Spleen (tissue), 11 donors: ENCODE data around the gene YAE1. TPM values are rescaled to one million over a fixed set of nuclear protein-coding genes. Genes with fewer than 3 reads are reported as not detected.
"Not testable (repeated sequence)": the region's sequence is repeated elsewhere in the genome, so short reads cannot be mapped to it uniquely, and the experiment has no call there.

ENCODE experiments used
- DNase-seq: peaks from one replicate; pipeline ENCODE4 v3.0.0-alpha.2; 2020
- H3K27ac ChIP-seq, 8 donors: fragments of 200-600 bp; sonication (generic) in 7 of 8; 1 replicate in 4 of 8; 2 replicates in 4 of 8; pipeline versions ENCODE4 v1.5.0 to v1.8.0; 2016 to 2021; ENCODE audit warnings: inconsistent platforms in 4 of 8, mild to moderate bottlenecking in 4 of 8, moderate library complexity in 1 of 8
- H3K27me3 ChIP-seq, 7 donors: fragments of 200-600 bp; sonication (generic) in 6 of 7; replicated peaks in 1 of 7; 1 replicate in 4 of 7; 2 replicates in 3 of 7; pipeline versions ENCODE4 v1.5.0 to v1.8.0; 2016 to 2021; ENCODE audit warnings: inconsistent platforms in 3 of 7, mild to moderate bottlenecking in 1 of 7
- H3K36me3 ChIP-seq, 6 donors: fragments of 200-600 bp; sonication (generic) in 5 of 6; 1 replicate in 4 of 6; 2 replicates in 2 of 6; pipeline versions ENCODE4 v1.5.0 to v1.8.0; 2016 to 2021; ENCODE audit warnings: inconsistent platforms in 2 of 6
- H3K4me1 ChIP-seq, 6 donors: fragments of 200-600 bp; sonication (generic) in 5 of 6; 1 replicate in 3 of 6; 2 replicates in 3 of 6; pipeline versions ENCODE4 v1.5.0 to v1.8.0; 2016 to 2021; ENCODE audit warnings: inconsistent platforms in 3 of 6
- H3K4me3 ChIP-seq, 8 donors: fragments of 200-600 bp; sonication (generic) in 7 of 8; 1 replicate in 4 of 8; 2 replicates in 4 of 8; pipeline versions ENCODE4 v1.5.0 to v1.8.0; 2016 to 2021; ENCODE audit warnings: inconsistent platforms in 4 of 8, mild to moderate bottlenecking in 4 of 8, moderate library complexity in 2 of 8
- H3K9me3 ChIP-seq, 8 donors: fragments of 200-600 bp; sonication (generic) in 7 of 8; 1 replicate in 4 of 8; 2 replicates in 4 of 8; pipeline versions ENCODE4 v1.5.0 to v1.8.0; 2016 to 2021; ENCODE audit warnings: inconsistent platforms in 4 of 8
- CTCF ChIP-seq, 11 experiments: fragments of 200-600 bp in 7 of 11; fragments of 450-650 bp in 4 of 11; sonication (generic) in 4 of 11; IDR thresholded peaks in 8 of 11; conservative IDR thresholded peaks in 3 of 11; 1 replicate in 7 of 11; 2 replicates in 4 of 11; pipeline versions ENCODE4 v1.4.0 to v1.8.0; 2016 to 2021; ENCODE audit warnings: antibody characterized with exemption in 11 of 11, inconsistent platforms in 4 of 11, mild to moderate bottlenecking in 1 of 11
- POLR2A ChIP-seq, 3 donors: fragments of 450-650 bp; IDR thresholded peaks; one replicate each; pipeline ENCODE4 v1.5.1; 2017; ENCODE audit warnings: antibody characterized with exemption in 3 of 3, mild to moderate bottlenecking in 1 of 3
- POLR2AphosphoS5 ChIP-seq, 3 donors: sonication (generic); formaldehyde crosslinking; IDR thresholded peaks; one replicate each; pipeline ENCODE4 v1.5.1; 2017; ENCODE audit warnings: antibody characterized with exemption in 3 of 3
- WGBS, 5 donors: extraction: QIAGEN DNeasy Blood & Tissue Kit in 3 of 5; methylation state at CpG; one replicate each; pipeline versions ENCODE4 v1.1.5 to v1.1.7; 2013 to 2018; 5-methylcytosine and 5-hydroxymethylcytosine counted together
- intact Hi-C: fragments of 100-400 bp; cut with DNase I; formaldehyde crosslinking; loops from one replicate; pipeline ENCODE4 v1.15.0; 2023; ENCODE audit warnings: low total_unique reads
- polyA plus RNA-seq, 3 donors: library from polyadenylated mRNA; stranded (reverse); fragments of 200-250 nt; gene quantifications; one replicate each; pipeline ENCODE4 v1.2.1, GENCODE V29; 2013
- total RNA-seq, 7 donors: library from RNA; depleted of rRNA in 3 of 7; stranded (reverse); fragments of >200 nt in 3 of 7; fragmentation: NEBNext Ultra II Directional in 4 of 7; extraction: Animal tissue kit (Norgen Biotek cat#: 25700) in 4 of 7; gene quantifications; one replicate each; pipeline versions ENCODE4 v1.1.0 to v1.2.1, GENCODE V29; 2016 to 2021
- donor health status: healthy with polysubstance abuse.
- donor health status: DM: no; HTN: no; CAD: no; lungs with moderate emphysema.
- donor health status: DM: no; HTN: no; CAD: no.
- donor health status: Bipolar disorder and iron deficiency.
- donor health status: healthy.
- donor health status: DM: no; HTN: no; CAD: no.
- donor health status: DM: yes; HTN: yes; CAD: no.

The YAE1 gene
- total and polyA plus RNA-seq, 10 donors, result 13.2 to 21.8 (median 15.8) TPM

DNA sequence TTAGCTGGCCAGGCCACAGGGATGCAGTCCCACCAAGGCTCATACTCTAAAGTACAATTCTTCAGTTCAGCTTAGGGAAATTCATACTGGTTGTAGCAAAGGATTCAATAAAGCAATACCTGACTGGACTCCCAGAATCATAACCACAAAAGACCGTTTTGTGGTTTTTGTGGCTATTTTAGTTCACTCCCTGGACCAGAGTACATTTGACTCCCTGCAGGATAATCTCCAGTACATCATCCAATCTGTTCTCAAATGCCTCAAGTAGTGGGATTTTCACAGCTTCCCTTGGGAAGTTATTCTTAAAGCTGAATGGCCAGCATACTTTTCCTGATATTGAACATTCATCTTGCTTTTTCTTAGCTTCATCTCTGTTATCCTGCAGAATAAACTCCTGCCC lies 29.3 kb upstream of the YAE1 start:
- Histone ChIP-seq H3K4me3 (no peak overlapping the region), H3K36me3 (no peaks in the 10 kb centered on the region), H3K27ac (no peak overlapping the region), H3K4me1 (no peaks in the 10 kb centered on the region), H3K27me3 (no peaks in the 10 kb centered on the region), H3K9me3 (no peaks in the 10 kb centered on the region)
- no peak for DNase-seq
- TF ChIP-seq POLR2AphosphoS5 (IDR thresholded peaks at IDR 0.05) (no peak), POLR2A (IDR thresholded peaks at IDR 0.05) (no peak), CTCF (IDR thresholded peaks at IDR 0.05 in 8 of 11, conservative IDR thresholded peaks at IDR 0.05 in 3 of 11) (no peak)
- 25 to 59% (median 50%) methylated on average over 1 of the region's 1 CpG for WGBS, 5 donors
- intact Hi-C loops, result no loop called here

DNA sequence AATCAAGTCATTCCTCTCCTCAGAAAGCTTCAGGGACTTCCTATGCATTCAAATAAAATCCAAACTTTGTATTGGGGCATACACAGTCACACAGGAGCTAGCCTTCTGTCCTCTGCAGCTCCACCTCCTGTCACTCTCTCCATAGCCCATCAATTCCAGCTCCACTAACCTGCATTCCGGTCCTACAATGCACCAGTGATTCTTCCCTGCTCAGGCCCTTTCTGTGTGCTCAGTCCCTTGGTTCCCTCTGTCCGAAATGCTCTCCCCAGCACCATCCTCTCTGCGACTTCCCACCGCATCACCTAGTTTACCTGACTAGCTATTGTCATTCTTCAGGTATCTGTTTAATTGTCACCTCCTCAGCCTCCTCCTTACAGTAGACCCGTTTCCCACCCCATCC lies 26.4 kb upstream of the YAE1 start:
- no peak overlapping the region for H3K4me3 ChIP-seq
- H3K36me3 ChIP-seq, result no peaks in the 10 kb centered on the region
- H3K9me3 ChIP-seq, result no peaks in the 10 kb centered on the region
- H3K27me3 ChIP-seq, result no peaks in the 10 kb centered on the region
- H3K27ac ChIP-seq, result no peak overlapping the region
- WGBS, 5 donors, result 82 to 95% (median 85%) methylated on average over 5 of the region's 5 CpGs
- no peak for DNase-seq
- no peak for TF ChIP-seq POLR2A (IDR thresholded peaks at IDR 0.05)
- no peak for TF ChIP-seq POLR2AphosphoS5 (IDR thresholded peaks at IDR 0.05)
- H3K4me1 ChIP-seq, result no peaks in the 10 kb centered on the region
- intact Hi-C loops, result no loop called here

- H3K4me1 ChIP-seq, result no peaks in the 10 kb centered on the region
- H3K36me3 ChIP-seq, result no peaks in the 10 kb centered on the region
- H3K9me3 ChIP-seq, result no peaks in the 10 kb centered on the region
- no peaks in the 10 kb centered on the region for H3K27me3 ChIP-seq
- H3K27ac ChIP-seq, result no peak overlapping the region
- 74 to 84% (median 78%) methylated on average over 7 of the region's 7 CpGs for WGBS, 5 donors
- no peak for DNase-seq
- intact Hi-C loops, result no loop called here
- no peak overlapping the region for H3K4me3 ChIP-seq
- no peak for TF ChIP-seq POLR2AphosphoS5 (IDR thresholded peaks at IDR 0.05)
- no peak for TF ChIP-seq POLR2A (IDR thresholded peaks at IDR 0.05)
- no peak for TF ChIP-seq CTCF (IDR thresholded peaks at IDR 0.05 in 8 of 11, conservative IDR thresholded peaks at IDR 0.05 in 3 of 11)
These were observed 25.9 kb upstream of the YAE1 start for GRCh38 chr7:39540320-39540719.

DNA sequence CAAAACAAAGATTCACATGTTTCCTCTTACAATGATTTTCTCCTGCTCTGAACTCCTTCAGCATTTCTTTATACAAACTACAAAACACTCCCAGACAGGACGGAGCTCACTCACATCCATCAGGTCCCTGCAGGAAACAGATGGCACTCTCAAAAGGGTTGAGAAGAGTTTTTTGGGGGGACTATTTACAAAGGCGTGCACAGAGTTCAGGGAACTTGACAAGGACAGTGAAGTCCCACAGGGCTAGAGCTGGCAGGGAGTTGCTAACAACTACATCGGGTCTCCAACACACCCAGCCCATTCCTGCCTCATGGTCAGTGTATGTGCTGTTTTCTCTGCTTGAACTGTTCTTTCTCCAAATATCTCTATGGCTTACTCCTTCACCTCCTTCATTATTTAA lies 24.7 kb upstream of the YAE1 start:
- Histone ChIP-seq H3K9me3 (peaks cover 0 to 8% (median 2%) of the 10 kb centered on the region in 8 donors), H3K4me1 (no peaks in the 10 kb centered on the region), H3K36me3 (no peaks in the 10 kb centered on the region), H3K27ac (peak overlapping the region in 4 of 8 donors; percentile 6 to 56 (median 38)), H3K4me3 (no peak overlapping the region), H3K27me3 (no peaks in the 10 kb centered on the region)
- no peak for DNase-seq
- TF ChIP-seq POLR2A (IDR thresholded peaks at IDR 0.05), result no peak
- TF ChIP-seq POLR2AphosphoS5 (IDR thresholded peaks at IDR 0.05), result peak in 1 of 3 donors; percentile 51
- intact Hi-C loops, result no loop called here
- whole genome bisulfite sequencing, 5 donors, result 5 to 9% (median 8%) methylated on average over 3 of the region's 3 CpGs

GRCh38 chr7:39544774-39545173 lies 21.4 kb upstream of the YAE1 start:
- H3K4me1 ChIP-seq, H3K27me3 ChIP-seq, H3K36me3 ChIP-seq, intact Hi-C loops, DNase-seq, H3K27ac ChIP-seq, H3K4me3 ChIP-seq: not testable (repeated sequence)
- WGBS, 5 donors, result 80 to 93% (median 87%) methylated on average over 2 of the region's 2 CpGs
- peaks cover 0 to 34% (median 22%) of the 10 kb centered on the region in 8 donors for H3K9me3 ChIP-seq

GRCh38 chr7:39547336-39547735 lies 18.9 kb upstream of the YAE1 start:
- no peak for DNase-seq
- Histone ChIP-seq H3K27ac (no peak overlapping the region), H3K36me3 (no peaks in the 10 kb centered on the region), H3K4me1 (no peaks in the 10 kb centered on the region), H3K9me3 (peaks cover 0 to 34% (median 22%) of the 10 kb centered on the region in 8 donors), H3K27me3 (no peaks in the 10 kb centered on the region), H3K4me3 (no peak overlapping the region)
- 69 to 98% (median 87%) methylated on average over 2 of the region's 2 CpGs for WGBS, 5 donors
- intact Hi-C loops, result no loop called here
- TF ChIP-seq POLR2AphosphoS5 (IDR thresholded peaks at IDR 0.05) (no peak), POLR2A (IDR thresholded peaks at IDR 0.05) (no peak), CTCF (IDR thresholded peaks at IDR 0.05 in 8 of 11, conservative IDR thresholded peaks at IDR 0.05 in 3 of 11) (no peak)
